Astrocyte (in vitro differentiated cells and primary cell): ENCODE data around the gene NCAPD2. TPM values are rescaled to one million over a fixed set of nuclear protein-coding genes. Genes with fewer than 3 reads are reported as not detected.

Source experiments
- DNase-seq: peaks from one replicate; pipeline ENCODE4 v3.0.0-alpha.2; 2010; ENCODE audit warnings: low read depth
- FAIRE-seq: peaks from 2 replicates; lab custom pipeline; 2011; peaks lifted over from hg19 to GRCh38; lab: Jason Lieb, UNC
- H2AFZ ChIP-seq: 2 replicates; pipeline ENCODE4 v1.6.0; 2012; ENCODE audit warnings: low read depth, low read length, inconsistent platforms
- H3K27ac ChIP-seq: 2 replicates; pipeline ENCODE4 v1.5.1; 2011; ENCODE audit warnings: low read depth, low read length, inconsistent platforms
- H3K27me3 ChIP-seq: 2 replicates; pipeline ENCODE4 v1.6.0; 2011; ENCODE audit warnings: low read length, inconsistent platforms; ENCODE audit not compliant: insufficient read depth
- H3K36me3 ChIP-seq: 2 replicates; pipeline ENCODE4 v1.5.1; 2011; ENCODE audit warnings: low read length, inconsistent platforms; ENCODE audit not compliant: insufficient read depth
- H3K4me1 ChIP-seq: 2 replicates; pipeline ENCODE4 v1.5.1; 2011; ENCODE audit warnings: low read length, inconsistent platforms; ENCODE audit not compliant: insufficient read depth
- H3K4me2 ChIP-seq: 2 replicates; pipeline ENCODE4 v1.6.0; 2012; ENCODE audit warnings: low read length, inconsistent platforms
- H3K4me3 ChIP-seq: 2 replicates; pipeline ENCODE4 v1.5.1; 2011; ENCODE audit warnings: low read depth, mild to moderate bottlenecking, low read length, inconsistent platforms; ENCODE audit not compliant: insufficient read depth
- H3K79me2 ChIP-seq: 2 replicates; pipeline ENCODE4 v1.6.0; 2012; ENCODE audit warnings: mild to moderate bottlenecking, low read length, inconsistent platforms; ENCODE audit not compliant: insufficient read depth
- H3K9ac ChIP-seq: 2 replicates; pipeline ENCODE4 v1.6.0; 2012; ENCODE audit warnings: mild to moderate bottlenecking, low read length, inconsistent platforms
- H3K9me3 ChIP-seq: 2 replicates; pipeline ENCODE4 v1.5.1; 2012; ENCODE audit warnings: low read depth, mild to moderate bottlenecking, low read length, inconsistent platforms; ENCODE audit not compliant: insufficient read depth
- H4K20me1 ChIP-seq: 2 replicates; pipeline ENCODE4 v1.6.0; 2012; ENCODE audit warnings: low read length, inconsistent platforms; ENCODE audit not compliant: insufficient read depth
- H3K27ac Mint-ChIP-seq: one replicate; pipeline ENCODE4 v1.8.0; 2021; ENCODE audit warnings: mild to moderate bottlenecking, mixed read lengths; ENCODE audit not compliant: unreplicated experiment
- H3K27me3 Mint-ChIP-seq: one replicate; pipeline ENCODE4 v1.8.0; 2021; ENCODE audit warnings: low read depth, mixed read lengths; ENCODE audit not compliant: unreplicated experiment
- H3K36me3 Mint-ChIP-seq: one replicate; pipeline ENCODE4 v1.8.0; 2021; ENCODE audit warnings: low read depth, mixed read lengths; ENCODE audit not compliant: unreplicated experiment
- H3K4me1 Mint-ChIP-seq: one replicate; pipeline ENCODE4 v1.8.0; 2021; ENCODE audit warnings: low read depth, mixed read lengths; ENCODE audit not compliant: unreplicated experiment
- H3K4me3 Mint-ChIP-seq: one replicate; pipeline ENCODE4 v1.8.0; 2021; ENCODE audit warnings: mild to moderate bottlenecking, moderate library complexity, mixed read lengths; ENCODE audit not compliant: unreplicated experiment
- H3K9me3 Mint-ChIP-seq: one replicate; pipeline ENCODE4 v1.8.0; 2021; ENCODE audit warnings: mild to moderate bottlenecking, mixed read lengths; ENCODE audit not compliant: unreplicated experiment
- CTCF ChIP-seq: IDR thresholded peaks from 2 replicates; pipeline ENCODE4 v1.5.1; 2011; ENCODE audit warnings: low read depth, mild to moderate bottlenecking, inconsistent platforms, low read length, moderate library complexity; ENCODE audit not compliant: insufficient read depth
- EZH2 ChIP-seq: IDR thresholded peaks from 2 replicates; pipeline ENCODE4 v1.6.1; 2012; ENCODE audit warnings: mild to moderate bottlenecking, low read length, inconsistent platforms; ENCODE audit not compliant: insufficient read depth
- total RNA-seq: library from RNA; stranded (reverse); gene quantifications from 2 replicates; pipeline ENCODE4 v1.2.1, GENCODE V29; 2021

NCAPD2 gene
- total RNA-seq, 1 donor from 2014 or later: 18.6 TPM

- H2AFZ ChIP-seq: peak within 1 kb of the TSS; percentile 79
- FAIRE-seq (no peak), DNase-seq (peak; percentile 93)
- Mint-ChIP-seq H3K27ac (peak within 1 kb of the TSS; percentile 99), H3K4me1 (peaks cover 31% of the 10 kb centered on the region), H3K9me3 (no peaks in the 10 kb centered on the region), H3K27me3 (no peaks in the 10 kb centered on the region), H3K36me3 (peaks cover 21% of the 10 kb centered on the region), H3K4me3 (peak within 1 kb of the TSS; percentile 89)
- H3K4me2 ChIP-seq: peak within 1 kb of the TSS; percentile 99
- TF ChIP-seq CTCF: no peak
- no peak for TF ChIP-seq EZH2
- peaks cover 35% of the 10 kb centered on the region for H3K79me2 ChIP-seq
- H3K27ac ChIP-seq: peak within 1 kb of the TSS; percentile 94
- H3K4me1 ChIP-seq: peaks cover 44% of the 10 kb centered on the region
- H3K4me3 ChIP-seq: peak within 1 kb of the TSS; percentile 95
- no peaks in the 10 kb centered on the region for H3K27me3 ChIP-seq
- peak within 1 kb of the TSS; percentile 98 for H3K9ac ChIP-seq
- peaks cover 44% of the 10 kb centered on the region for H3K36me3 ChIP-seq
- peaks cover 46% of the 10 kb centered on the region for H4K20me1 ChIP-seq
- no peaks in the 10 kb centered on the region for H3K9me3 ChIP-seq
These were observed 40.2 kb downstream of the NCAPD2 start, which contains the start of gene GAPDH for GRCh38 chr12:6533923-6534694. GAPDH (plus strand) TSS chr12:6534517; CDS start chr12:6534833, 316 bp downstream.

GRCh38 chr12:6534695-6534944 is 40.7 kb downstream of the NCAPD2 start:
- TF ChIP-seq CTCF (no peak), EZH2 (no peak)
- peak overlapping the region; percentile 95 for H3K4me3 ChIP-seq
- H3K4me3 Mint-ChIP-seq: peak overlapping the region; percentile 89
- H3K79me2 ChIP-seq: peaks cover 35% of the 10 kb centered on the region
- H3K27ac ChIP-seq: peak overlapping the region; percentile 94
- no peaks in the 10 kb centered on the region for H3K9me3 Mint-ChIP-seq
- H3K9ac ChIP-seq: peak overlapping the region; percentile 98
- H3K36me3 ChIP-seq: peaks cover 43% of the 10 kb centered on the region
- H4K20me1 ChIP-seq: peaks cover 51% of the 10 kb centered on the region
- no peak overlapping the region for H2AFZ ChIP-seq
- H3K27me3 Mint-ChIP-seq: no peaks in the 10 kb centered on the region
- peaks cover 44% of the 10 kb centered on the region for H3K4me1 ChIP-seq
- H3K4me2 ChIP-seq: peak overlapping the region; percentile 99
- no peaks in the 10 kb centered on the region for H3K9me3 ChIP-seq
- H3K27me3 ChIP-seq: no peaks in the 10 kb centered on the region
- H3K4me1 Mint-ChIP-seq: peaks cover 30% of the 10 kb centered on the region
- peaks cover 24% of the 10 kb centered on the region for H3K36me3 Mint-ChIP-seq
- DNase-seq (no peak), FAIRE-seq (no peak)
- peak overlapping the region; percentile 85 for H3K27ac Mint-ChIP-seq
